Keratinocyte (primary cell): ENCODE results near the gene ARSB. TPM values are rescaled to one million over a fixed set of nuclear protein-coding genes. Genes with fewer than 3 reads are reported as not detected.

Experiments used
- DNase-seq: peaks from one replicate; pipeline ENCODE4 v3.0.0-alpha.2; 2011; ENCODE audit warnings: low read depth, missing footprints, low spot score
- FAIRE-seq: peaks from 2 replicates; lab custom pipeline; 2011; peaks lifted over from hg19 to GRCh38; lab: Jason Lieb, UNC
- H2AFZ ChIP-seq: 2 replicates; pipeline ENCODE4 v1.6.0; 2012; ENCODE audit warnings: low read length, control low read depth, inconsistent platforms; ENCODE audit not compliant: control insufficient read depth
- H3K27ac ChIP-seq: 2 replicates; pipeline ENCODE4 v1.5.1; 2011; ENCODE audit warnings: low read length; ENCODE audit not compliant: control insufficient read depth, insufficient read depth
- H3K27me3 ChIP-seq: 3 replicates; pipeline ENCODE4 v1.6.0; 2011; ENCODE audit warnings: low read length; ENCODE audit not compliant: control insufficient read depth, insufficient read depth; ENCODE audit errors: extremely low read depth
- H3K36me3 ChIP-seq, 2 experiments: 2 replicates in 1 of 2; 3 replicates in 1 of 2; pipeline ENCODE4 v1.5.1; 2011; ENCODE audit warnings: low read length in 2 of 2, mild to moderate bottlenecking in 1 of 2; ENCODE audit not compliant: control insufficient read depth in 2 of 2, insufficient read depth in 2 of 2; ENCODE audit errors: extremely low read depth in 1 of 2
- H3K4me1 ChIP-seq: 3 replicates; pipeline ENCODE4 v1.5.1; 2011; ENCODE audit warnings: low read length; ENCODE audit not compliant: control insufficient read depth, insufficient read depth; ENCODE audit errors: extremely low read depth
- H3K4me2 ChIP-seq: 3 replicates; pipeline ENCODE4 v1.6.0; 2011; ENCODE audit warnings: low read depth, low read length; ENCODE audit not compliant: control insufficient read depth, insufficient read depth; ENCODE audit errors: extremely low read depth
- H3K4me3 ChIP-seq, 3 experiments: fragments of 200-600 bp in 1 of 3; sonication (generic) in 1 of 3; 2 replicates in 2 of 3; 3 replicates in 1 of 3; pipeline ENCODE4 v1.5.1; 2011 to 2016; ENCODE audit warnings: low read length in 3 of 3, mild to moderate bottlenecking in 3 of 3, control low read depth in 2 of 3, inconsistent platforms in 1 of 3, low read depth in 1 of 3, mixed read lengths in 1 of 3, mixed run types in 1 of 3, moderate library complexity in 1 of 3; ENCODE audit not compliant: control insufficient read depth in 2 of 3, insufficient read depth in 2 of 3; ENCODE audit errors: extremely low read depth in 1 of 3
- H3K79me2 ChIP-seq: 2 replicates; pipeline ENCODE4 v1.6.0; 2012; ENCODE audit warnings: low read length; ENCODE audit not compliant: control insufficient read depth, insufficient read depth
- H3K9ac ChIP-seq: 3 replicates; pipeline ENCODE4 v1.6.0; 2011; ENCODE audit warnings: low read length; ENCODE audit not compliant: control insufficient read depth, insufficient read depth; ENCODE audit errors: extremely low read depth
- H3K9me1 ChIP-seq: 3 replicates; pipeline ENCODE4 v1.6.0; 2011; ENCODE audit warnings: low read length; ENCODE audit not compliant: control insufficient read depth, insufficient read depth; ENCODE audit errors: extremely low read depth
- H3K9me3 ChIP-seq: 2 replicates; pipeline ENCODE4 v1.5.1; 2012; ENCODE audit warnings: low read depth, low read length; ENCODE audit not compliant: control insufficient read depth
- H4K20me1 ChIP-seq: 3 replicates; pipeline ENCODE4 v1.6.0; 2011; ENCODE audit warnings: low read length; ENCODE audit not compliant: control insufficient read depth, insufficient read depth; ENCODE audit errors: extremely low read depth
- CTCF ChIP-seq, 3 experiments: IDR thresholded peaks in 1 of 3; conservative IDR thresholded peaks in 1 of 3; optimal IDR thresholded peaks in 1 of 3; 2 replicates in 2 of 3; 3 replicates in 1 of 3; pipeline versions ENCODE3 to v1.5.1; 2011; ENCODE audit warnings: low read length in 3 of 3, mild to moderate bottlenecking in 3 of 3, moderate library complexity in 2 of 3, control low read depth in 1 of 3, inconsistent platforms in 1 of 3; ENCODE audit not compliant: insufficient read depth in 2 of 3; ENCODE audit errors: extremely low read depth in 1 of 3
- EZH2 ChIP-seq: IDR thresholded peaks from one replicate; pipeline ENCODE4 v1.6.1; 2012; ENCODE audit warnings: inconsistent platforms, mild to moderate bottlenecking, low read length, moderate library complexity
- dilution Hi-C: fragments of 300-500 bp; cut with MboI; formaldehyde crosslinking; loops from one replicate; pipeline ENCODE4 v1.7.0; 2020; ENCODE audit warnings: low sequenced_read_pairs; ENCODE audit not compliant: extremely low pct_ligation_motif_present
- polyA plus RNA-seq, 5 experiments: library from polyadenylated mRNA; depleted of rRNA in 3 of 5; stranded (reverse) in 3 of 5; stranded (forward) in 1 of 5; unstranded in 1 of 5; fragments of >200 nt; gene quantifications; 1 replicate in 1 of 5; 2 replicates in 3 of 5; 3 replicates in 1 of 5; pipeline versions ENCODE4 v1.2.1 to v1.2.3, GENCODE V29; 2011 to 2012; ENCODE audit warnings: missing spikeins in 2 of 5, low read depth in 1 of 5, low replicate concordance in 1 of 5

The ARSB gene
- polyA plus RNA-seq, 1 donor (not counting 4 experiments of a cell fraction or from before 2014, with no cell fraction given): 4.5 TPM

GRCh38 chr5:78887384-78888118, 97.6 kb downstream of the ARSB start:
- Histone ChIP-seq H4K20me1 (no peaks in the 10 kb centered on the region), H3K36me3 (no peaks in the 10 kb centered on the region), H3K4me2 (no peak overlapping the region), H3K9ac (no peak overlapping the region), H2AFZ (no peak overlapping the region), H3K27me3 (no peaks in the 10 kb centered on the region), H3K27ac (no peak overlapping the region), H3K9me3 (no peaks in the 10 kb centered on the region), H3K9me1 (no peaks in the 10 kb centered on the region), H3K4me3 (no peak overlapping the region), H3K79me2 (no peaks in the 10 kb centered on the region), H3K4me1 (peaks cover 4% of the 10 kb centered on the region)
- TF ChIP-seq EZH2 (no peak), CTCF (optimal IDR thresholded peaks at IDR 0.05 in 1 of 3, IDR thresholded peaks at IDR 0.05 in 1 of 3, conservative IDR thresholded peaks at IDR 0.05 in 1 of 3; ENCODE audit: extremely low read depth in 1 of 3, insufficient read depth in 2 of 3, low read length in 3 of 3) (no peak)
- DNase-seq (no peak), FAIRE-seq (no peak)
- dilution Hi-C loops: no loop called here

- Histone ChIP-seq H3K9ac (no peak overlapping the region), H4K20me1 (no peaks in the 10 kb centered on the region), H3K4me1 (peaks cover 4% of the 10 kb centered on the region), H3K9me3 (no peaks in the 10 kb centered on the region), H2AFZ (no peak overlapping the region), H3K4me3 (no peak overlapping the region), H3K4me2 (no peak overlapping the region), H3K27me3 (no peaks in the 10 kb centered on the region), H3K36me3 (no peaks in the 10 kb centered on the region), H3K27ac (no peak overlapping the region), H3K79me2 (no peaks in the 10 kb centered on the region), H3K9me1 (no peaks in the 10 kb centered on the region)
- FAIRE-seq (no peak), DNase-seq (no peak)
- no peak for TF ChIP-seq EZH2
- TF ChIP-seq CTCF (optimal IDR thresholded peaks at IDR 0.05 in 1 of 3, IDR thresholded peaks at IDR 0.05 in 1 of 3, conservative IDR thresholded peaks at IDR 0.05 in 1 of 3; ENCODE audit: extremely low read depth in 1 of 3, insufficient read depth in 2 of 3, low read length in 3 of 3): peak in 2 of 3 experiments; percentile 41 to 45
- dilution Hi-C loops: no loop called here
These were observed 98.5 kb downstream of the ARSB start for GRCh38 chr5:78886341-78887230.
